ENCODE data around the gene PLAAT1. TPM values are rescaled to one million over a fixed set of nuclear protein-coding genes. Genes with fewer than 3 reads are reported as not detected.

The PLAAT1 gene
- total and polyA plus RNA-seq, 10 of the 15 experiments (the other 5 are each of a cell fraction or from before 2014, with no cell fraction given): not detected

DNA sequence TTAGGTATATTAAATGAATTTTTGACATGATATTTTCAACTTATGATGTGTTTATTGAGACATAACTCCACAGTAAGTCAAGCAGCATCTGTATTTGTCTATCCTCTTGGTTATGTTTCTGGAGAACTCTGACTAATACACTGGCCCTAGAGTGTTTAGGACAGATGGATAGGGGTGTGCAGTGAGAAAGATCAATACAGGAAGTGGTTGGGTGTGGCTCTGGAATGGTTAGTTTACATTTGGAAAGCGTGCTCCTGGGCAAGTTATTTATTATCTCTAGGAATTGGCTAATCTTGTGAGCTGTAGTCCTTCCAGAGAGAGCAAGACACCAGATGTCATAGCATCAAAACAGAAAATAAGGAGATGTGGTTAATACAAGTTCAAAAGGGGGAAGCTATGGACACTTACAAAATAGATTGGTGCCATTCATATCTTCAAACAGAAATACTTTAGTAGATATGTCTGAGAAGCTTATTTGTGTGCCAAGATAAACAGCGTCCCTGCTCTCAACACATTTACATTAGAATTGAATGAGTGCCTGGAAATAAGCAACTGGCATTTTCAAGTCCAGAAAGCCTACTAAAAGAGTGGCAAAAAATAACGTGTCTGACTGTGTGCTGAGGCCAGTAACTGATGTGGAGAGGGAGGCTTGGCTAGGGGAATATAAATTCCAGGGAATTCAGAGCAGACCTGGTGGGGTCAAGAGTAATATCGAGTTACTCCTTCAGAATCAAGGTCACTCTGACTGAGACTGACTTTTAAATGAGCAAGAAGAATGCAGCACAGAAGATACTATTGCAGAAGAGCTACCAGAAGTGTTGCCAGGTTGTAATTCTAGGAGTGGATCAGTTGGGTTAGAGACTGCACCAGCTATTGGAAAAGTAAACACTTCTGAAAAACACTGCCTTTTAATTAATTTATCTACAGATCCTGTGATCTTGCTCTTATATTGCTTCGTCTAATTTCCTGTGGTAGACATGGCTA is 33.4 kb upstream of the PLAAT1 start:
- H3K36me3 ChIP-seq (ENCODE audit: control insufficient read depth in 2 of 2, insufficient read depth in 2 of 2, low read length in 1 of 2): no peaks in the 10 kb centered on the region
- H3K79me2 ChIP-seq (ENCODE audit: control insufficient read depth, insufficient read depth, low read length): no peaks in the 10 kb centered on the region
- no peaks in the 10 kb centered on the region for H3K9me3 ChIP-seq (replicated peaks; ENCODE audit: control insufficient read depth, insufficient read depth, low read length)
- in situ Hi-C loops (cut with MboI): no loop called here
- BruUV-seq (replicated peaks): no TSS peak
- TF ChIP-seq WRNIP1 (IDR thresholded peaks at IDR 0.05; ENCODE audit: borderline replicate concordance, low read depth, low read length) (no peak), EED (IDR thresholded peaks at IDR 0.05; ENCODE audit: low read depth) (no peak), CHD4 (IDR thresholded peaks at IDR 0.05) (no peak), CBX5 (IDR thresholded peaks at IDR 0.05; ENCODE audit: low read depth) (no peak), JUND (IDR thresholded peaks at IDR 0.05; ENCODE audit: low read depth, low read length) (no peak), STAT1 (conservative IDR thresholded peaks at IDR 0.05) (no peak), STAT3 (IDR thresholded peaks at IDR 0.05; ENCODE audit: low read depth, low read length) (no peak), ESRRA (IDR thresholded peaks at IDR 0.05; ENCODE audit: low read length) (no peak), GABPA (IDR thresholded peaks at IDR 0.05; ENCODE audit: low read depth) (no peak), ZNF622 (IDR thresholded peaks at IDR 0.05) (no peak), LARP7 (IDR thresholded peaks at IDR 0.05) (no peak), FOS (IDR thresholded peaks at IDR 0.05; ENCODE audit: borderline replicate concordance, extremely low read depth, insufficient read length) (no peak), SMAD5 (IDR thresholded peaks at IDR 0.05; ENCODE audit: low read depth) (no peak), YBX1 (IDR thresholded peaks at IDR 0.05) (no peak), RUNX3 (IDR thresholded peaks at IDR 0.05; ENCODE audit: low read length) (no peak), NFXL1 (IDR thresholded peaks at IDR 0.05; ENCODE audit: borderline replicate concordance) (no peak), SP1 (IDR thresholded peaks at IDR 0.05; ENCODE audit: low read depth, low read length) (no peak), DPF2 (IDR thresholded peaks at IDR 0.05) (no peak)
- TF ChIP-seq, protein P1, sequence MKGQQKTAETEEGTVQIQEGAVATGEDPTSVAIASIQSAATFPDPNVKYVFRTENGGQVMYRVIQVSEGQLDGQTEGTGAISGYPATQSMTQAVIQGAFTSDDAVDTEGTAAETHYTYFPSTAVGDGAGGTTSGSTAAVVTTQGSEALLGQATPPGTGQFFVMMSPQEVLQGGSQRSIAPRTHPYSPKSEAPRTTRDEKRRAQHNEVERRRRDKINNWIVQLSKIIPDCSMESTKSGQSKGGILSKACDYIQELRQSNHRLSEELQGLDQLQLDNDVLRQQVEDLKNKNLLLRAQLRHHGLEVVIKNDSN (IDR thresholded peaks at IDR 0.05; ENCODE audit: borderline replicate concordance, extremely low read length, insufficient read depth, low read depth, low read length): no peak
- H3K27me3 ChIP-seq (replicated peaks in 1 of 2; ENCODE audit: control insufficient read depth in 2 of 2, insufficient read depth in 2 of 2, low read length in 1 of 2): no peaks in the 10 kb centered on the region
- H3K27ac ChIP-seq (ENCODE audit: control insufficient read depth, insufficient read depth): no peak overlapping the region
- H3K9ac ChIP-seq (ENCODE audit: control insufficient read depth, insufficient read depth, low read length): no peak overlapping the region
- H3K4me2 ChIP-seq (ENCODE audit: control insufficient read depth, insufficient read depth): no peak overlapping the region
- 0% methylated on average over 5 of the region's 5 CpGs for WGBS (ENCODE audit: insufficient coverage, insufficient replicate concordance, low lambda C conversion rate, missing lambda C conversion rate)
- ChIA-PET SMC1A (ENCODE audit: uncharacterized antibody, unreplicated experiment) (interaction anchor here (0.6 kb wide), 1 partner anchor 365 kb away, joined by 5 read pairs; no protein-coding TSS in a partner anchor), POLR2A (no interaction called here), RAD21 (ENCODE audit: unreplicated experiment) (no interaction called here), CTCF (interaction anchor here (0.6 kb wide), 1 partner anchor 451 kb away, joined by 3 read pairs; no protein-coding TSS in a partner anchor)
- no peak for FAIRE-seq
- H2AFZ ChIP-seq (ENCODE audit: control insufficient read depth, low read depth, low read length): no peak overlapping the region
- intact Hi-C loops (cut with micrococcal nuclease; ENCODE audit: unreplicated experiment): no loop called here
- H3K4me3 ChIP-seq: no peak overlapping the region
- no peak for DNase-seq (ENCODE audit: low read depth, low spot score)
- H4K20me1 ChIP-seq (ENCODE audit: control insufficient read depth, insufficient read depth): no peaks in the 10 kb centered on the region
- no peaks in the 10 kb centered on the region for H3K4me1 ChIP-seq (ENCODE audit: control insufficient read depth, insufficient read depth, low read length)
- no peak for ATAC-seq

Measured in GM12878 (cell line).